Hepatocyte (in vitro differentiated cells): Measurements from ENCODE around the gene IER5. TPM values are rescaled to one million over a fixed set of nuclear protein-coding genes. Genes with fewer than 3 reads are reported as not detected.

Experiments used
- DNase-seq: peaks from one replicate; pipeline ENCODE4 v3.0.0-alpha.2; 2016; ENCODE audit warnings: low spot score
- H2AFZ ChIP-seq: fragments of 200-600 bp; sonication (generic); 2 replicates; pipeline ENCODE4 v1.6.0; 2016; ENCODE audit warnings: antibody characterized with exemption, mild to moderate bottlenecking
- H3K27ac ChIP-seq: fragments of 200-600 bp; sonication (generic); 2 replicates; pipeline ENCODE4 v1.5.1; 2016; ENCODE audit warnings: mild to moderate bottlenecking
- H3K27me3 ChIP-seq: fragments of 200-600 bp; sonication (generic); 2 replicates; pipeline ENCODE4 v1.6.1; 2016
- H3K36me3 ChIP-seq: fragments of 200-600 bp; sonication (generic); replicated peaks from 2 replicates; pipeline ENCODE4 v1.5.1; 2016; ENCODE audit warnings: low read depth; ENCODE audit not compliant: insufficient read depth
- H3K4me1 ChIP-seq: fragments of 200-600 bp; sonication (generic); 2 replicates; pipeline ENCODE4 v1.5.1; 2016; ENCODE audit warnings: mild to moderate bottlenecking, moderate library complexity; ENCODE audit not compliant: insufficient read depth
- H3K4me2 ChIP-seq: fragments of 200-600 bp; sonication (generic); 2 replicates; pipeline ENCODE4 v1.6.0; 2016
- H3K4me3 ChIP-seq: fragments of 200-600 bp; sonication (generic); 2 replicates; pipeline ENCODE4 v1.5.1; 2016; ENCODE audit warnings: mild to moderate bottlenecking
- H3K79me2 ChIP-seq: fragments of 200-600 bp; sonication (generic); 2 replicates; pipeline ENCODE4 v1.6.0; 2017; ENCODE audit warnings: mild to moderate bottlenecking
- H3K9me2 ChIP-seq: fragments of 200-600 bp; sonication (generic); replicated peaks from 2 replicates; pipeline ENCODE4 v1.6.0; 2017; ENCODE audit warnings: mild to moderate bottlenecking; ENCODE audit not compliant: insufficient read depth
- H3K9me3 ChIP-seq: fragments of 200-600 bp; sonication (generic); 2 replicates; pipeline ENCODE4 v1.5.1; 2016; ENCODE audit warnings: low read depth, mild to moderate bottlenecking
- H4K20me1 ChIP-seq: fragments of 200-600 bp; sonication (generic); 2 replicates; pipeline ENCODE4 v1.6.0; 2016; ENCODE audit warnings: mild to moderate bottlenecking; ENCODE audit not compliant: insufficient read depth, poor library complexity, severe bottlenecking
- CTCF ChIP-seq: fragments of 200-600 bp; sonication (generic); IDR thresholded peaks from 2 replicates; pipeline ENCODE4 v1.5.1; 2016; ENCODE audit warnings: antibody characterized with exemption, mild to moderate bottlenecking; ENCODE audit not compliant: poor library complexity
- EZH2 ChIP-seq: fragments of 200-600 bp; sonication (generic); IDR thresholded peaks from 2 replicates; pipeline ENCODE4 v1.6.1; 2016; ENCODE audit warnings: antibody characterized with exemption, mild to moderate bottlenecking, borderline replicate concordance
- EZH2phosphoT487 ChIP-seq: fragments of 200-600 bp; sonication (generic); IDR thresholded peaks from one replicate; pipeline ENCODE4 v1.6.1; 2018; ENCODE audit warnings: antibody characterized with exemption, mild to moderate bottlenecking, low read depth, moderate library complexity; ENCODE audit not compliant: unreplicated experiment, severe bottlenecking
- WGBS: methylation state at CpG from one replicate; pipeline ENCODE4 v1.1.6; 2016; ENCODE audit warnings: low lambda C conversion rate; ENCODE audit errors: missing lambda C conversion rate; 5-methylcytosine and 5-hydroxymethylcytosine counted together
- polyA plus RNA-seq: library from polyadenylated mRNA; unstranded; fragments of >200 nt; fragmentation: Nextera tagmentation; extraction: Ambion mirVana; gene quantifications from 2 replicates; pipeline ENCODE4 v1.2.1, GENCODE V29; 2016
- total RNA-seq: library from RNA; depleted of rRNA; stranded (reverse); fragments of >200 nt; gene quantifications from 2 replicates; pipeline ENCODE4 v1.2.3, GENCODE V29; 2014

The IER5 gene
- total and polyA plus RNA-seq, 2 experiments from 2014 or later: 16.6 to 23.1 TPM

GRCh38 chr1:181095260-181095659, 6.8 kb downstream of the IER5 start:
- no peaks in the 10 kb centered on the region for H3K36me3 ChIP-seq
- no peaks in the 10 kb centered on the region for H3K9me2 ChIP-seq
- H3K9me3 ChIP-seq: no peaks in the 10 kb centered on the region
- no peak overlapping the region for H2AFZ ChIP-seq
- TF ChIP-seq CTCF (no peak), EZH2 (no peak), EZH2phosphoT487 (no peak)
- H3K27me3 ChIP-seq: no peaks in the 10 kb centered on the region
- peak overlapping the region; percentile 65 for H3K4me2 ChIP-seq
- H3K4me1 ChIP-seq: peaks cover 58% of the 10 kb centered on the region
- peaks cover 36% of the 10 kb centered on the region for H3K79me2 ChIP-seq
- WGBS: 93% methylated on average over 8 of the region's 8 CpGs
- peak overlapping the region; percentile 78 for H3K27ac ChIP-seq
- DNase-seq: no peak
- H3K4me3 ChIP-seq: no peak overlapping the region
- peaks cover 9% of the 10 kb centered on the region for H4K20me1 ChIP-seq

GRCh38 chr1:181095763-181096184, 7.3 kb downstream of the IER5 start:
- H4K20me1 ChIP-seq: peaks cover 9% of the 10 kb centered on the region
- H3K9me3 ChIP-seq: no peaks in the 10 kb centered on the region
- H2AFZ ChIP-seq: no peak overlapping the region
- no peak for DNase-seq
- TF ChIP-seq EZH2: no peak
- TF ChIP-seq CTCF: no peak
- no peak for TF ChIP-seq EZH2phosphoT487
- peaks cover 61% of the 10 kb centered on the region for H3K4me1 ChIP-seq
- peak overlapping the region; percentile 65 for H3K4me2 ChIP-seq
- H3K79me2 ChIP-seq: peaks cover 32% of the 10 kb centered on the region
- H3K27me3 ChIP-seq: no peaks in the 10 kb centered on the region
- no peak overlapping the region for H3K4me3 ChIP-seq
- H3K9me2 ChIP-seq: no peaks in the 10 kb centered on the region
- WGBS: 79% methylated on average over 5 of the region's 5 CpGs
- no peaks in the 10 kb centered on the region for H3K36me3 ChIP-seq
- H3K27ac ChIP-seq: peak overlapping the region; percentile 78

GRCh38 chr1:181097242-181097641, 8.7 kb downstream of the IER5 start:
- Histone ChIP-seq H3K27me3 (no peaks in the 10 kb centered on the region), H4K20me1 (peaks cover 4% of the 10 kb centered on the region), H3K79me2 (peaks cover 18% of the 10 kb centered on the region), H3K9me2 (no peaks in the 10 kb centered on the region), H3K36me3 (no peaks in the 10 kb centered on the region), H3K9me3 (no peaks in the 10 kb centered on the region), H2AFZ (no peak overlapping the region), H3K4me2 (peak overlapping the region; percentile 65), H3K27ac (no peak overlapping the region), H3K4me1 (peaks cover 72% of the 10 kb centered on the region), H3K4me3 (no peak overlapping the region)
- no peak for TF ChIP-seq CTCF
- TF ChIP-seq EZH2phosphoT487: no peak
- no peak for TF ChIP-seq EZH2
- DNase-seq: no peak
- 54% methylated on average over 7 of the region's 7 CpGs for WGBS
